HL-60 (cell line): ENCODE measurements around the gene TMEM208.
A peak's percentile ranks its signal among the peaks of the same experiment; 100 is the strongest.

Experiments
- CTCF ChIP-seq: IDR thresholded peaks from one replicate; pipeline ENCODE4 v1.5.1; 2011; ENCODE audit warnings: low read length, control low read depth, inconsistent platforms; ENCODE audit not compliant: insufficient read depth
- GABPA ChIP-seq: IDR thresholded peaks from 2 replicates; pipeline ENCODE4 v1.6.1; 2012; ENCODE audit warnings: low read depth
- POLR2AphosphoS5 ChIP-seq: IDR thresholded peaks from 2 replicates; pipeline ENCODE4 v1.6.1; 2012; ENCODE audit warnings: low read depth
- REST ChIP-seq: IDR thresholded peaks from 2 replicates; pipeline ENCODE4 v1.6.1; 2012; ENCODE audit warnings: low read depth; ENCODE audit not compliant: insufficient replicate concordance

GRCh38 chr16:67229906-67230808 lies 3.2 kb downstream of the TMEM208 start:
- TF ChIP-seq CTCF (no peak), POLR2AphosphoS5 (peak; percentile 42; the same call in 1 of the 2 replicates), REST (no peak), GABPA (no peak)
